ENCODE measurements around the gene NT5DC3.
"Not testable (repeated sequence)": the region's sequence is repeated elsewhere in the genome, so short reads cannot be mapped to it uniquely, and the experiment has no call there.

The NT5DC3 gene

DNA sequence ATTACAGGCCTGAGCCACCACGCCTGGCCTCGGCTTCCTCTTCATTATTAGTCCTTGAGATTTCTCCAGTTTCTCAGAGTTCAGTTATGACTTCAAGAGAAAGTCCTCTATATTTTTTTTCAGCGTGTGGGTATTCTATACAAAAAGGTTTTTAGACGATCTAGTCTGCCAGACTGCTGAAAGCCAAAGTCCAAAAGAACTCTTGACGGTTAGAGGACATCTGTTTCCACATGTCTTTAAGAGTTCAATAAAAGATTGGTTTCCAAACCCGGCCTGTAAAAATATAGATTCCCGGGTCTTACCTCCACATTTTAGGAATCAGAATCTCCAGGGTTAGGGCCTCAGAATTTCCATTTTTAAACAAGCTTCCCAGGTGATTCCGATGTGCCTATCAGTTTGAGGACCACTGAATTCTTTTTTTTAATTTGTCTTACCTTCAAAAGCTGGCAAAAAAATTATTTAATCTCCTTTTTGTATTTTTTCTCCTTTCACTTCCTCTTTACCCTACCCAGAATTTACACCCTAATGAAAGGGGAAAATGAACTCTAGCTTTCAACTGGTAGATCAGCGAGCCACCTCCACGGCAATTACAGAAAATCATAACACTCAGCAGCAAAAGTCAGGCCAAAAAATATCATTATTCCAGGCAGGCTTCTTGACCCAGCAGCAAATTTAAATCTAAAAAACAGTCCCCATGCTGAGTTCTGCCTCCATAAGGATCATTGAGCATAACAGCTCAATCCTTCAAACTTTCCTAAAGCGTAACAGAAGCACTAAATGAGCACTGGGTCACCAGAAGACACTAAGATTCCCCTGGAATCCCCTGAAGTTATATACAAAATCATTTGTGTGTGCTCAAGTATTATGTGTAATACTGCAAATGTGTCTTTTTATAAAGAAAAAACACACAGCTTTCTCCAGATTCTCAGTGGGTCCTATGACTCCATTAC, 8.7 kb downstream of the NT5DC3 start:
- no peak for DNase-seq

- no peak for DNase-seq
Measured at GRCh38 chr12:103830730-103831320, 10.2 kb downstream of the NT5DC3 start.

- DNase-seq: no peak
Measured at GRCh38 chr12:103830025-103830725, 10.9 kb downstream of the NT5DC3 start.

GRCh38 chr12:103829092-103829491, 11.9 kb downstream of the NT5DC3 start:
- DNase-seq: no peak

DNA sequence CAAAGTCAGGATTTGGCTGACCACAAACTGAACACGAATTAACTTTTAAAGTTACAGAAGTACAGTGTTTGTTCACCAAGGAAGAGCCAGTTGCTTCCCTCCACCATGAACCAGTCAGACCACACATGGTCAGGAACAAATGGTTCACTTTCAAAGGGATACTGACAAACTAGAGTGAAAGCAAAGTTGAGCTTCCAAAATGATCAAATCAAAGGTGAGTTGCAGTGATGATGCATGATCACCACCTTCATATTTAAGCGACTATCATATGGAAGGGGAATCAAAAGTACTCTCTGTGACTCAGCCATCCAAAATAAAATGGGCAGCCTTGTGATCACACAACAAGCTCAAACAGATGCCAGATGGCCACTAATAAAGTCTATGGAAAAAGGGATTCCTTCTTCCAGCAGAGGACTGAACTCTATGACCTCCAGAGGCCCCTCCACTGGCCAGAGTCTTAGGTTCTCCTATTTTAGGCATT, 13.1 kb downstream of the NT5DC3 start:
- no peak for DNase-seq

DNA sequence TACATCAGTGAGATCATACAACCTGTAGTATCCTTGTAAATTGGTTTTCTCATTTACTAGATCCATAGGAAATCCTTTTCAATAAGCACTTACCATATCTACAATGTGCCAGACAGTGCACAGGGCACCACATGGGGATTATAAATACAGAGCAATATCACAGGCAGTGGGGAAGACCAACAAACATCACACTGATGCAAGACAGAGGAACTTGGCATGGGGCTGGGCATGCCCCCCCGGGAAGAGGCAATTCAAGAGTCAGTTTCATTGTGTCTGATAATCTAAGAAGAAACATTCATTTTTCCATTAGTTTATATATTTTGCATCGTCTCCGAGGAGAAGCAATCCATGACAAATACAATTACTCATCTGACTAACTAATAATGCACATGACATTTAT, 16.2 kb downstream of the NT5DC3 start:
- DNase-seq: no peak

DNA sequence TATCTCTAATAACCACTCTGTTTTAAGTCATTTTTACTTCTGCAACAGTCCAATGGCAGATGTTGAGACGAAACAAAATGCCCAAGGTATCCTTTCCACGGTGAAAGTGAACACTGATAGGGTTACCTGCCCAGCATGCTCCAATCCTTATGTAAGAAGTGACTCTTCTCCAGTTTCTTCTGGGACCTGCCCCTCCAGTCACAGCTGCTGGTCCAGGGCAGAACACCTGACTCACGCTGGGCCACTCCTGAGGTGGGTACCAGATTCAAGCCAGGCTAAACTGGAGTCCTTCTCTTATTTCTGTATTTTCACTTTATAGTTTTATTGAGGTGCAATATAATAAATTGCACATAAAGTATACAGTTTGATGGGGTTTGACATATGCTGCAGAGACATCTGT, 16.7 kb downstream of the NT5DC3 start:
- DNase-seq: no peak

- DNase-seq: no peak
Measured at GRCh38 chr12:103823871-103824270, 17.2 kb downstream of the NT5DC3 start.

DNA sequence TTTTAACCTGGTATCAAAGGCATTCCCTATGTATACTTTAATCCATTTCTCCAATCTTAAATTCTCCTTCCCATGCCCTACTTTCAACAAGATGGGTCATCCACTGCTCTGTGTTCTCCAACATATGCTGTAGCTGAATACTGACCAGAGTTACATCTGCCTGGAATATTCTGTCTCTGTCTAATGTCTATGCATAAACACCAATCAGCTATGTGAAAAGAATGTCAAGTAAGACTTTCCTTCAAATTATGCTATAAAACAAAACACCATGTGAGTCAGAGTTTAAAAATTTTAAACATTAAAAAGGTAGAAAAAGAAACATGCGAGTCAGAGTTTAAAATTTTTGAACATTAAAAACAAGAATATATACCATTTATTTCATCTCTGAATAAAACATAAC, 19.3 kb downstream of the NT5DC3 start:
- DNase-seq: no peak

DNA sequence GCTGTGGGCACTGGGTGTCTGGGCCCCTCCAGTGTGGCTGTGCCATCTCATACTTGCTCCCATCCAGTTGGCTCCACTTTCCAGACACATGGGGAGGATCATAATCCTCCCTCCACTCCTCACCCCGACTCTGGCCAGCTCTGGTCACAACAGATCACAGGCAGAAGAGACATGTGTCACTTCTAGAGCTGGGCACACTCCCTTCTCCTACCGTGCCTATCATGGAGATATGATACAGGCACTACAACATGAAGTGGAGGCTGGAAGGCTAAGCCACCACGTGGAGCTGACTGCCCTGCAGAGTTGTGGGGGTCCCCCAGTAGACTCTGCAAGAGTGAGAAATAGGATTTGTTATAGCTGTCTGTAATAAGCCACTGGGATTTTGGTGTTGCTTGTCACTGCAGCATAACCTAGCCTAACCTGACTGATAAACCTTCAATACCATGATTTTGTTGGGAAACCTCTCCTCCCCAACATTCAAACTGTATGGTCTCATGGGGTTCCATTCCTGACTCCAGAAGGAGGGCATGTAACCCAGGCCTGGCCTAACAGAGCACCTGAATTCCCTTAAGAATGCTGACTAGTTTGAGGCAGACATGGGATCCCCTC, 20.0 kb downstream of the NT5DC3 start:
- no peak for DNase-seq

GRCh38 chr12:103820361-103820760, 20.7 kb downstream of the NT5DC3 start:
- no peak for DNase-seq

- no peak for DNase-seq
Measured at GRCh38 chr12:103819892-103820291, 21.1 kb downstream of the NT5DC3 start.

DNA sequence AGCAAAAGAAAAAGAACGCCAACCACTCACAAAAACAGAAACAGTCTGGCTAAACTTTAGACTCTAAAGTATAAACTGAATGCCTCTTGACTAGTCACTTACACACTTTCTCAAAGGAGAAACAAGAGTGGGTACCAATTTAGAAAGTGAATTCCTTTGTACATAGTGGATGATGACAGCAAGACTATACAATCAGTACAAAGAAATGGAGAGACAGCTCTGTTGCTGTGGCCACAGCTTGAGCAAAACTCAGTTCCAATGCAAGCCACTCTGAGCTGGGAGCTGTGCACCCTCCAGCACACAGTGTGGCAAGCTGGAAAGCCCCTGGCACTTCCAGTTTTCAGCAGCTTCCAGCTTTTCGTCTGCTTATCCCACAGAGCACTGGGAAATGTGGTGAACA, 21.7 kb downstream of the NT5DC3 start:
- DNase-seq: no peak

DNA sequence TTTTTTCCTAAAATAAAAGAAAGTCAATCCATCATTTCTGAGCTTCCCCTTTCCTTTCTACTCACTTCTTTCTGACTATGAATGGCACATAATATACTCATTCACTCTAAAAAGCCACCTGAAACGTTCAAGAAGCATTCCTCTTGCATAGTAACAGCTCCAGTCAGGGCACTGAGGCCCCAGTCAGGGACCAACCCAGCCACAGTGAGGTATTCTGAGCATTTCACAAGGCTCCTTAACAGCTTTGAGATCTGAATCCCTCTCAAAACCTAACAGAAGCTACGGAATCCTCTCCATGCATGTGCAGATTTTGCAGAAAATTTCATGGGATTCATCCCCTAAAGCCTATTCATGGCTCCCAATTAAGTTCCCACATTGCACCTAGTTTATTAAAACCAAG, 23.2 kb downstream of the NT5DC3 start:
- DNase-seq: no peak

GRCh38 chr12:103816663-103817062, 24.4 kb downstream of the NT5DC3 start:
- DNase-seq: no peak

- DNase-seq: no peak
Measured at GRCh38 chr12:103814436-103814835, 26.6 kb downstream of the NT5DC3 start.

DNA sequence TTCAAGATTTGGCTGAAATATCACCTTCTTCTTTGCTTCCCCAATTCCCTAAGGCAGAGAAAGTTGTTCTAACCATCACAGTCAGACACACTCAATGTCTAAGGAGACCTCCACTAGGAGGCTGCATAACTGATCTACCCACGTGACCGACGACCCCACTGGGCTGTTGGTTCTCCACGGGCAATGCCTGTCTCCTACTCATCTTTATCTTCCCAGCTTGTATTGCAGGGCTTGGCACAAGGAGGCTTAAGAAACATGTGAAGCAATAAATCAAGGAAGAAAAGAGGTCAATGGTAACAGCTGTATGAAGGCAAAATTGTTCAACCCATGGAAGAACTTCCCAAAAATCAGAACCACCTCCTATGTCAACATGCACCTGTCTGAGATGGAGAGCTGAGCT, 27.1 kb downstream of the NT5DC3 start:
- DNase-seq: no peak

DNA sequence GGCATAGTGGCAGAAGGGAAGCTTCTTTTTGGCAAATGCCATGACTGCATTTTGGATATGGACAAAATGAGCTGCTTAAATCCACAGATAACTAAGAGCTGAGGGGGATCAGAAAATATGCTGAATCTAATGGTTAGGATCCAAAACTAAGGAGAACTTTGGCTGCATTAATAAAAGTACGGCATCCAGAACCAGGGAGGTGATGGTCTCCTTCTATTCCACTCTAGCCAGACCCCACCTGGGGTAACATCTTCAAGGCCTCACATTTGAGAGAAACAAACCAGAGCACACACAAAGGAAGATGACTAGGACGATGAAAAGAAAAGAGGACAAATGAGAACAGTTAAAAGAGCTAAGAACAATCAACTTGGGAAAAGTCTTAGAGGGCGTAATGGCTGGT, 27.6 kb downstream of the NT5DC3 start:
- DNase-seq: no peak

DNA sequence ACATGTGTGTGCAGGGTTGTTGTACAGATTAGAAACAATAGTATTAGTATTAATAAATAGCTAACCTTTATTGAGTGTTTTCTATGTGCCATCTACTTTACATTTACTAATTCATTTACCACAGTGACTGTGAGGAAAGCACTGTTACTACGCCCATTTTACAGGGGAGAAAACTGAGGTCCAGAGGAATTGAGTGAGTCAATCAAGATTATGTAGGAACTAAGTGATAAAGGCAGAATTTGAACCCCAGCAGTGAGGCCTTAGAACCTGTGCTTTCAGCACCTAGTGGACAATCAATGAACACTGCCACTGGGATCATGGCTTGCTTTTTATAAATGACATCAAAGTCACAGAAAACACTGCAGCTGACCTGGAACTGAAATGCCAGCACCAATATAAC, 28.2 kb downstream of the NT5DC3 start:
- no peak for DNase-seq

- no peak for DNase-seq
Measured at GRCh38 chr12:103811791-103812190, 29.2 kb downstream of the NT5DC3 start.

DNA sequence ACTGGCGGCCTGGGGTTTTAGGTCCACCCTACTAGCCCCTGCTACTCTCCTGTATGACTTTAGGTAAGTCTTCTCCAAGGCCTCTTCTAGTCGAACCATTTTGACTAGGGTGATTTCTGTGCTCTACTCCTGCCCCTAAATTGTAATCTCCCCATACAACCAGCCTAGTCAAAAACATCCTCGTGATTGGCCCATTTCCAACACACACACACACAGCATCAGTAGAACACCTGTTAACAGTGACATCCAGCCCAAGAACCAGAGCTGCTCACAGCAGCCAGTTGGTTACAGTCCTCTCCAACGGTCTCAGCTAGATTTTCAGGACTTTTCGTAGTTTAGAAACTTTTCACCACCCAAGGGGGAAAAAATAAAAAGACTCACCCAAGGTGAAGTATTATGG, 30.9 kb downstream of the NT5DC3 start:
- DNase-seq: no peak

- DNase-seq: not testable (repeated sequence)
Measured at GRCh38 chr12:103809639-103810038, 31.4 kb downstream of the NT5DC3 start.

- no peak for DNase-seq
Measured at GRCh38 chr12:103809154-103809553, 31.9 kb downstream of the NT5DC3 start.

Measured in CD4-positive, alpha-beta T cell treated with Interleukin-4 for 1 hour (primary cell).